AG04449 (cell line): ENCODE measurements around the gene CD151.
A peak's percentile ranks its signal among the peaks of the same experiment; 100 is the strongest.

ENCODE experiments used
- CTCF ChIA-PET: fragments of 350-600 bp; formaldehyde crosslinking; extraction: SDS; loops from one replicate; lab custom pipeline; 2021; ENCODE audit warnings: antibody characterized with exemption; lab: Yijun Ruan, JAX
- POLR2A ChIA-PET: fragments of 400-600, 350-600 bp; formaldehyde crosslinking; extraction: SDS; loops from one replicate; lab custom pipeline; 2020; ENCODE audit warnings: antibody characterized with exemption, inconsistent platforms; lab: Yijun Ruan, JAX
- DNase-seq: peaks from one replicate; pipeline ENCODE4 v3.0.0-alpha.2; 2010; ENCODE audit warnings: low read depth, low spot score
- H3K4me3 ChIP-seq: 2 replicates; pipeline ENCODE4 v1.5.1; 2011; ENCODE audit warnings: low read depth, mild to moderate bottlenecking, control low read depth, low read length
- CTCF ChIP-seq: IDR thresholded peaks from one replicate; pipeline ENCODE4 v1.5.1; 2011; ENCODE audit warnings: mild to moderate bottlenecking, moderate library complexity, low read length, control low read depth, inconsistent platforms; ENCODE audit not compliant: insufficient read depth; ENCODE audit errors: missing control alignments

Gene CD151

GRCh38 chr11:829176-829846 is 3.4 kb upstream of the CD151 start:
- H3K4me3 ChIP-seq = peak overlapping the region; percentile 33
- no peak for TF ChIP-seq CTCF
- DNase-seq = no peak
- CTCF ChIA-PET = interaction anchor here (1.0 to 1.3 kb wide), 2 partner anchors 18 to 69 kb away, joined by 3 to 4 read pairs; no protein-coding TSS in a partner anchor
- POLR2A ChIA-PET = interaction anchor here (1.0 to 8.7 kb wide), 4 partner anchors 10 to 20 kb away, joined by 3 to 109 read pairs (median 50); partner anchors contain the start of genes PNPLA2, POLR2L, RPLP2 and TSPAN4

- POLR2A ChIA-PET = interaction anchor here (1.0 to 8.7 kb wide), 5 partner anchors 10 to 19 kb away, joined by 3 to 109 read pairs (median 3); partner anchors contain the start of genes PNPLA2, POLR2L and TSPAN4
- TF ChIP-seq CTCF = no peak
- no peak for DNase-seq
- peak overlapping the region; percentile 33 for H3K4me3 ChIP-seq
- CTCF ChIA-PET = interaction anchor here (1.3 kb wide), 1 partner anchor 18 kb away, joined by 4 read pairs; no protein-coding TSS in a partner anchor
These were observed 2.9 kb upstream of the CD151 start for GRCh38 chr11:829847-830294.

- ChIA-PET POLR2A (interaction anchor here (1.0 to 8.7 kb wide), 5 partner anchors 10 to 20 kb away, joined by 3 to 109 read pairs (median 3); partner anchors contain the start of genes PNPLA2, POLR2L and TSPAN4), CTCF (interaction anchor here (1.2 to 1.3 kb wide), 2 partner anchors 9 to 94 kb away, joined by 3 to 7 read pairs; no protein-coding TSS in a partner anchor)
- DNase-seq = no peak
- peak overlapping the region; percentile 43 for H3K4me3 ChIP-seq
- no peak for TF ChIP-seq CTCF
These were observed 2.2 kb upstream of the CD151 start for GRCh38 chr11:830295-831117.

DNA sequence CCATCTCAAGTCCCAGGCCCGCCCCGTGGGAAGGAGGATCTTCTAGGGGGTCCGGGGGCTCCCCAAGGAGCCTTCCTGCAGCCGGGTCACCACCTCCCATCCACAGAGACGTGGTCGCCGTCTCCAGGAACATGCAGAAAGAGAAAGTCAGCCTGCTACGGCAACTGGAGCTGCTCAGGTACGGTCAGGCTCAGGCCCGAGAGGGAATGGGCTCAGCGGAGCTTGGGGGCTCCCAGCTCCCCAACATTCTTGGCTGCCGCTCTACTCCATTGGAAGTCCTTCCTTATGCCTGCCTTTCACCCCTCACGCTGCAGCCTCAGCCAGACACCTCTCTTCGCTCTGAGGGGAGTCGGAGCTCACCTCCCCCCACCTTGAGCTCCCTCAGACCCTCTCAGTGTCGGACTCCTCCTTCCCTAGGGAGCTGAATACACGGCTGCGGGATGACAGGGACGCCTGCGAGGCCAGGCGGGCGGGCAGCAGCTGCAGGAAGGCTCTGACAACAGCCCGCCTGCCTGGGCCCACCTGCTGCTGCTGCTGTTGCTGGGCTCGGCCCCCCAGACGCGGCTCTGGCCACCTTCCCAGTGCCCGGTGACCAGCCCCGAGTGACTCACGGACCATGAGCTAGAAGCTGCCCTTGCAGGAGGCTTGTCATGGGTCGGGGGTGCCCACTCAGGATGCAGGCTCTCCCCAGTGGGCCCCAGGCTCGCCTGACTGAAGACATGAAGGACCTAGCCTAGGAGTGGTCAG is 1.5 kb upstream of the CD151 start:
- no peak for TF ChIP-seq CTCF
- POLR2A ChIA-PET = interaction anchor here (1.0 to 8.7 kb wide), 4 partner anchors 9 to 19 kb away, joined by 3 to 109 read pairs (median 50); partner anchors contain the start of genes PNPLA2, POLR2L and TSPAN4
- peak overlapping the region; percentile 30 for H3K4me3 ChIP-seq
- CTCF ChIA-PET = interaction anchor here (1.2 to 1.3 kb wide), 3 partner anchors 9 to 94 kb away, joined by 3 to 7 read pairs (median 6); no protein-coding TSS in a partner anchor
- DNase-seq = no peak

GRCh38 chr11:831961-832528 is 707 bp upstream of the CD151 start:
- H3K4me3 ChIP-seq = peak overlapping the region; percentile 76
- TF ChIP-seq CTCF = no peak
- ChIA-PET POLR2A (interaction anchor here (0.8 to 8.7 kb wide), 3 partner anchors 13 to 23 kb away, joined by 4 to 109 read pairs (median 96); partner anchors contain the start of genes PNPLA2, POLR2L and TSPAN4), CTCF (interaction anchor here (1.2 to 1.3 kb wide), 3 partner anchors 8 to 93 kb away, joined by 3 to 7 read pairs (median 6); no protein-coding TSS in a partner anchor)
- DNase-seq = no peak
